NAMALWA (cell line): ENCODE measurements around the gene HSD17B8.

ENCODE experiments used
- DNase-seq: peaks from one replicate; pipeline ENCODE4 v3.0.0-alpha.2; 2015; ENCODE audit warnings: low spot score

HSD17B8 gene

GRCh38 chr6:33171016-33171879, 33.2 kb upstream of the HSD17B8 start:
- DNase-seq, result no peak

- no peak for DNase-seq
Observed at GRCh38 chr6:33171880-33172687, 32.4 kb upstream of the HSD17B8 start.

DNA sequence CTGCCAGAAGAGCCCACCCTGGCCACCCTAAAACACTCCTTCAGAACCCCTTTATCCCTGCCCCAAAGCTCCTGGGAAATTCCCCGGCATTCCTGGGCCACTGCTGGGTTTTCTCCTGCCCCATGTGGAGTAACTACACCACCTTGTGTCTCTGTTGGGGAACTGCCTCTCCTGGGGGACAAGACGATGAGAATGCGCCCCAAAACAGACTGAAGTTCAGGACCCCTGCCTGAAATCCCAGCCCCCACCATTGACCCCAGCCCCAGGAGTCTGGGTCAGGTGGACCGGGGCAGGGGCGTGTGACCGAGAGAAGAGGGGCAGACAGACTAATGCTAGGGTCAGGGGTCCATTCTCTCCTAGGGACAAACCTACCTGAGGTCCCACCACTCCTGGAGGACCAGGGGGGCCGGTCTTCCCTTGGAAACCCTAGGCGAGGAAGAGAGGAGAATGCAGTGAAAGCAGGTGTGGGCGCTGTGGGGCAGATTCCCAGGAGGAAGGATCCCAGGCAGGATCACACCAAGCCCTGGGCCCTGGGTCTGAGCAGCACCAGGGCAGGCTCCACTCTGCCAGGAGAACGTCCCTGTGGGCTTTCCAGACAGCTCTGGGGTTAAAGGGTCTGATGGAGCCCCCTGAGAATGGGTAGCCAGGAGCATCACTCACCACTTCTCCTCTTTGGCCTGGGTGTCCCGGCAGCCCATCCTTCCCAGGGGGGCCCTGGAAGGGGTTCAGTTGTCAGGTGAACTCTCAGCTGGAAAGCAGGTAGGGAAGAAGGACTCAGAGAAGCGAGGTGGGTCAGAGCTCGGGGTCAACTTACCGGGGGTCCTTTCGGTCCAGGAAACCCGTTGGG, 31.5 kb upstream of the HSD17B8 start:
- DNase-seq, result peak; percentile 41

GRCh38 chr6:33173535-33174180, 30.8 kb upstream of the HSD17B8 start:
- DNase-seq, result no peak

DNA sequence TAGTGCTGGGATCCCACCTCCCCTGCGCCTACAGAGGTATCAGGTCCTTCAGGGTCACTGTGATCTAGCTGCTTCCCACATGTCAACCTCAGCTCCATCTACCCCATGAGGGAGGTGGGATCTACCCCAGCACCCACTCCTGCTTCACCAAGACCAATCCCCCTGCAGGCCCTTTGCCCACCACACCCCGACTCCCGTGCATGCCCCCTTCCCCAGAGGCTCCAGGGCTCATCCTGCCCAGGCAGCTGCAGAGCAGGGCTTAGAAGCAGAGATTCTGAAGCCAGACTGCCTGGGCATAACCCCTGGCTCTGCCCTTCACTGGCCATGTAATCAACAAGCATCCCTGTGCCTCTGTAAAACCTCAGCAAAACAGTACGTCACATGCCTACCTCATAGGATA, 29.7 kb upstream of the HSD17B8 start:
- DNase-seq, result peak; percentile 41

DNA sequence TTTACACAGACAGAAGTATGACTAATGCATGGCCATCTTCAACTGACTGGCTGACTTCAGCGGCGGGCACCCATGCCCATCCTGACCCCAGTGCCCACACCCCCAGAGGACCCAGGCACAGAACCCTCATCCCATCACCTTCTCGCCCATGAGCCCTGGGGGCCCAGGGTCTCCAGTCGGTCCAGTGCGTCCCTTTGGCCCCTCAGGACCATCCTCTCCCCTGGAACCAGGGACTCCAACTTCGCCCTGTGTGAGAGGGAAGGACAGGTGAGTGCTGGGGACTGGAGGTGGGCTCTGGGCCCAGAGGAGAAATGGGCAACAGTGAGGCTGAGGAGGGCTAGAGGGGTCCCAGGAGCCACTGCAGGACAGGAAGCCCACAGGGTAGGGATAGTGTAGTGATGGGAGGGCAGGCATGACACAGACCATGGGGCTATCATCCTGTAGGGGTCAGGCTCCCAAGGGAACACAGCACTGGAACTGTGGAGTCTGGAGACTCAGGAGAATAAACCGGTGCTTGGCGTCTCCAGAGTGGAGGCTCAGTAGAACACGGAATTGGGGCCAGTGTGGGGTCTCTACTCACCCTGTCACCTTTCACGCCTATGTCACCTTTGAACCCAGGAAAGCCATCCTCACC, 28.9 kb upstream of the HSD17B8 start:
- no peak for DNase-seq

GRCh38 chr6:33176906-33177305, 27.5 kb upstream of the HSD17B8 start:
- DNase-seq, result no peak

GRCh38 chr6:33177552-33178446, 26.7 kb upstream of the HSD17B8 start:
- DNase-seq, result no peak

DNA sequence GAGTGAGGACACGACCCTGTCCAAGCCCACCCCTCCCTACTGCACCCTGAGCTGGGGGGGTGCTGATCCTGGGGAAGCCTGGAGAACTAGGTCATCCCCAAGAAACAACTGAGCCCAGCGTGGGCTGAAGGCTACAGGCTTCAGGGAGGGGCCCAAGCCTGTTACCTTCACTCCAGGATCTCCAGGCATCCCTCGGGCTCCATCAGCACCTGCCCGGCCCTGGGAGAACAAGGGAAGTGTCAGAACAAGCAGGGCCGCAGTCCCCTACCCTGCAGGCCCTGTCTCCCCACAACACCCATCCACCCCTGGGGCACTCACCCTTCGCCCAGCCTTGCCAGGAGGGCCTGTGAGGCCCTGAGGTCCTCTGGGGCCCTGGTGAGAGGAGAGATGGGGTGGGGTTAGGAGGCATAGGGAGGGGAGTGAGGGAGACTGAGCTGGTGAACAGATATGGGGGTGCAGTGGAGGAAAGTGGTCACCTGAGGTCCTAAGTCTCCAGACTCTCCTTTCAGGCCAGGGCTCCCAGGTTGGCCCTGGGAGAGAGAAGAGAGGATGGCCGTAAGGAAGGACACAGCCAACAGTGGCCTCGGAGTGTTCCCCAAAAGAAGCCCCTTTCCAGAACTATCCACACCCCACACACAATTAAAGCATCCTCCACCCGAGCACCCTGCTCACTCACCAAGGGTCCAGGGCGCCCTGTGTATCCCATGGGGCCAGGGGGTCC, 25.5 kb upstream of the HSD17B8 start:
- no peak for DNase-seq

GRCh38 chr6:33181141-33181540, 23.3 kb upstream of the HSD17B8 start:
- no peak for DNase-seq

DNA sequence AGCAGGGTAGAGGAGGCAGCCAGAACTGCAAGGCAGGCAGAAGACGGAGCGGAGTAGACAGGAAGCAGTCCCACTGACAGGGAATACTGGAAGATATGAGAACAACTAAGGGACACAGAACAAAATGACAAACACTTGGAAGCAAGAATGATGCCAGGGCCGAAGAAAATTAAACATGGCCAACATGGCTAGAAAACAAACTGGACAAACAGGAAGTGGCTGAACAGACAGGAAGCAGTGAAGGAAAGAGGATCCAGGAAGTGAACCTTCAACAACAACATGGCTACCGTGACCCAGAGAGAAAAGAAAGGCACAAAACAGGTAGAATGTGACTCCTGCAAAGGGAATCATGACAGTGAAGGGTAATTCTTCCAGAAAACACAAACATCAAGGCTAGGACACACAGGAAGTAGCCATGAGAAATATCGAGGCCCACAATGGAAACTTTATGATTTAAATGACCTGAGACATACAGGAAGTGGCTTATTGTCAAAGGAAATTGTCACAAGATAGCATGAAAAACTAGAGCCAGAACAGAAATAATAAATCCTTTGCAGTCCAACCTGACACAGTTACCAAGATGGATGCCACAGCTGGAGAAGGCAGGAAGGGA, 21.3 kb upstream of the HSD17B8 start:
- peak; percentile 51 for DNase-seq

GRCh38 chr6:33185190-33185589, 19.3 kb upstream of the HSD17B8 start:
- DNase-seq, result no peak

DNA sequence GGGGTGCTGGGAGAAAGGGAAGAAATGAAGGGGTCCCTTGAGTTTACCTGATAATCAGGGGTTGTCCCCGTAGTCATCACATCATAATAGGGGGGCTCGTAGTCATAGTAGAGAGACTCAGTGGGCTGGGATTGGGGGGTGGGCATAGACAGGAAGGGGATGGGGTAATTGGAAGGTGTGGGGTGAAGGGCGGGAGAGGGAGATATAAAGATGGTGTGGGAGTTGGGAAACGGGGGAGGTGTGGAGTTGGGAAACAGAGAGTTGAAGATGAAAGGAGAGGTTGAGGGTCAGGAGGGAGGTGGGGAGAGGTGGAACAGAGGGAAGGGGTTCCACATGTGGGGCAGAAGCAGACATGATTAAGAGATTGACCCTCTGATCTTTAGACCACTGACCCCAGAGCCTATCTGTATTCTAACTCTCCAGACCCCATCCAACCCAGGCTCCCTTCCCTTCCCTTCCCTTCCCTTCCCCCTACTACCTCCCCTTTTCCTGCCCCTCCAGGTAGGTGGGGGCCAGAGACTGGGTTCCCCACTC, 18.7 kb upstream of the HSD17B8 start:
- no peak for DNase-seq

GRCh38 chr6:33187809-33188208, 16.6 kb upstream of the HSD17B8 start:
- no peak for DNase-seq

- no peak for DNase-seq
Observed at GRCh38 chr6:33189164-33189563, 15.3 kb upstream of the HSD17B8 start.

DNA sequence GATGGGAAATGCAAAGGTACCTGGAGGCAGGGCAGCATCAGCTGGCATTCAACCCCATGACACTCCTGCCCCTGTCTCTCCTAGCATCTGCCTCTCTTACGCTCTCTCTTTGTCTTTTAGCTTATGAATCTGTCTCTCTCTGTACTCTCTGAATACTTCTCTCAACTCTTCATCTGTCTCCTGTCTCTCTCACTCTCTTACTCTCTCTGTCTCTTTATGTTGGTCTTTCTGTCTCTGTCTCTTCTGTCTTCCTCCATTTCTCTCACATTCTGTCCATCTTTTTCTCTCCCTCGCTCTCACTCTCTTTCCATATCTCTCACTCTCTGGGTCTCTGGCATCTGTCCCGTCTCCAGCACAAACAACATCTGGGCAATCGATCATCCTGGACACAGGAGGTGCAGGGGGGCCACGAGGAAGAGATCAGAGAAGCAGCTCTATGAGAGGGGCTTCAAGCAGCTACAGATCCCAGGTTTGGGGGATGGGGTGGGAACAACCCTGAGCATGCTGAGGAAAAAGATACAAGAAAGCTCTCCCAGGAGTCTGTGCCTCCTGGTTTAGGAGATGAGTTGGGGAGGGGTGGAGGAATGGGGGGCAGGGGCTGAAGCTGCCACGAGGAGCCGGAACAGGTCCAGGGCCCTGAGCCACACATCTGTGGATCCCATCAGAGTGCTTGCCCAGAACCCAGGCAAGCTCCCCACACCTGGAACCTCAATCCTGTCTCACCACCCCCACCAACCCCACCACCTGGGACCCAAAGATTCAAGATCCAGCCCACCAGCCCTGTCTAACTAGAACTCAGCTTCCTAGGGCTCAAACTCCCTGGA, 14.6 kb upstream of the HSD17B8 start:
- DNase-seq, result no peak

GRCh38 chr6:33190504-33191107, 13.8 kb upstream of the HSD17B8 start:
- no peak for DNase-seq
